ENCODE results near the gene FBXO4. TPM values are rescaled to one million over a fixed set of nuclear protein-coding genes. Genes with fewer than 3 reads are reported as not detected.
"Not testable (repeated sequence)": the region's sequence is repeated elsewhere in the genome, so short reads cannot be mapped to it uniquely, and the experiment has no call there.

Gene FBXO4
- total and polyA plus RNA-seq, 2 experiments from 2014 or later = 10.3 to 15.3 TPM

DNA sequence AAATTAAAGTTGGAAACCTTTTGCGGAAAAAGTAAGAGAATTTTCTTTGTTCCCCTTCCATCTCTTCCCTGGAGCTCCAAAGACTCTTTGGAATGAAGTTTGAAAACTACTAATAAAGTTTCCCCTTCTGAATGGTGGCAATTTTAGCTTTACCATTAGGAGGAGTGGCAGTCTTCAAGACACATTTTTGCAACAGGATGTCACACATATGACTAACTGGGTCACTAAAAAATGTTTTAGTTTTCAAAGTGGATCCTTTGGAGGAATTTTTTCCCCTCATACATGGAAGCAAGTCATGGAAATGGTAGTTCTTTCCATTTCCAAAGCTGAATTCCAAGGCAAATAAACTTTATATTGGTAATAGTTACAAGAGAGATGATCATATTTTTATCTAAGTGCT lies 15.6 kb downstream of the FBXO4 start:
- H3K4me3 ChIP-seq = no peak overlapping the region
- H3K4me2 ChIP-seq = no peak overlapping the region
- H4K20me1 ChIP-seq (ENCODE audit: insufficient read depth, poor library complexity, severe bottlenecking) = no peaks in the 10 kb centered on the region
- no peaks in the 10 kb centered on the region for H3K79me2 ChIP-seq
- no peak overlapping the region for H3K27ac ChIP-seq
- WGBS (ENCODE audit: low lambda C conversion rate, missing lambda C conversion rate) = 95% methylated on average over 1 of the region's 1 CpG
- no peaks in the 10 kb centered on the region for H3K27me3 ChIP-seq
- DNase-seq (ENCODE audit: low spot score) = no peak
- H2AFZ ChIP-seq = no peak overlapping the region
- H3K36me3 ChIP-seq (replicated peaks; ENCODE audit: insufficient read depth, low read depth) = no peaks in the 10 kb centered on the region
- H3K4me1 ChIP-seq (ENCODE audit: insufficient read depth) = no peaks in the 10 kb centered on the region
- no peaks in the 10 kb centered on the region for H3K9me2 ChIP-seq (replicated peaks; ENCODE audit: insufficient read depth)
- TF ChIP-seq EZH2phosphoT487 (IDR thresholded peaks at IDR 0.05; ENCODE audit: low read depth, severe bottlenecking, unreplicated experiment) = no peak
- TF ChIP-seq, protein P1, sequence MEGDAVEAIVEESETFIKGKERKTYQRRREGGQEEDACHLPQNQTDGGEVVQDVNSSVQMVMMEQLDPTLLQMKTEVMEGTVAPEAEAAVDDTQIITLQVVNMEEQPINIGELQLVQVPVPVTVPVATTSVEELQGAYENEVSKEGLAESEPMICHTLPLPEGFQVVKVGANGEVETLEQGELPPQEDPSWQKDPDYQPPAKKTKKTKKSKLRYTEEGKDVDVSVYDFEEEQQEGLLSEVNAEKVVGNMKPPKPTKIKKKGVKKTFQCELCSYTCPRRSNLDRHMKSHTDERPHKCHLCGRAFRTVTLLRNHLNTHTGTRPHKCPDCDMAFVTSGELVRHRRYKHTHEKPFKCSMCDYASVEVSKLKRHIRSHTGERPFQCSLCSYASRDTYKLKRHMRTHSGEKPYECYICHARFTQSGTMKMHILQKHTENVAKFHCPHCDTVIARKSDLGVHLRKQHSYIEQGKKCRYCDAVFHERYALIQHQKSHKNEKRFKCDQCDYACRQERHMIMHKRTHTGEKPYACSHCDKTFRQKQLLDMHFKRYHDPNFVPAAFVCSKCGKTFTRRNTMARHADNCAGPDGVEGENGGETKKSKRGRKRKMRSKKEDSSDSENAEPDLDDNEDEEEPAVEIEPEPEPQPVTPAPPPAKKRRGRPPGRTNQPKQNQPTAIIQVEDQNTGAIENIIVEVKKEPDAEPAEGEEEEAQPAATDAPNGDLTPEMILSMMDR (IDR thresholded peaks at IDR 0.05; ENCODE audit: poor library complexity) = no peak
- no peaks in the 10 kb centered on the region for H3K9me3 ChIP-seq (ENCODE audit: low read depth)

DNA sequence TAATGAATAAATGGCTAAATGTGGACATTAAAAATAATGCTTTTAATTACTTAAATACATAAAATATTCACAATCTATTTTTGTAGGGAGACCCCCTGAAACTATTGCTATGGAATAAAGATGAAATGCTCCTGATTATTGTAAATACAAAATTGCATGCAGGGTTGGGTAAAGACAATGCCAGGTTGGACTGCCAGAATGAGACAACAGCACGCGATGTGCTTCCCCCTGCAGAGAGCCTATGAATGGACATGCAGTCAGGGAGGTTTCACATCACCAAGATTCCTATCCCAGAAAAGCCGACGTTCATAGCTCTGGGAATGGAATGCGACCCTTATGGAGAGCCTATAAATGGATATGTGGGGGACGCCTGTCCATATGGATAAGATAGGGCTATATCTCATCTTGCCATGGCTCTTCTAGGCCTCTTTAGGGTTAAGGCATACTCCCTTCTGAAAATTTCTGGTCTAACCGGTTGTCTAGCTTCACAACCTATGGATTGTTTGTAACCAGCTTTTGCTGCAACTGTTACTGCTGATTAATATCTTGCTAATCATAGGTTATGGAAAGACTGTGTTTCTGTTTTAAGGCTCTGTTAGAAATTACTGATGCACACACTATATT lies 20.4 kb downstream of the FBXO4 start:
- H3K4me1 ChIP-seq (ENCODE audit: insufficient read depth); H3K79me2 ChIP-seq; H3K4me2 ChIP-seq; H3K36me3 ChIP-seq (replicated peaks; ENCODE audit: insufficient read depth, low read depth); H4K20me1 ChIP-seq (ENCODE audit: insufficient read depth, poor library complexity, severe bottlenecking); H3K27ac ChIP-seq; H3K9me2 ChIP-seq (replicated peaks; ENCODE audit: insufficient read depth); H2AFZ ChIP-seq; H3K4me3 ChIP-seq; DNase-seq (ENCODE audit: low spot score); H3K27me3 ChIP-seq; H3K9me3 ChIP-seq (ENCODE audit: low read depth): not testable (repeated sequence)
- WGBS (ENCODE audit: low lambda C conversion rate, missing lambda C conversion rate) = 76% methylated on average over 7 of the region's 7 CpGs

DNA sequence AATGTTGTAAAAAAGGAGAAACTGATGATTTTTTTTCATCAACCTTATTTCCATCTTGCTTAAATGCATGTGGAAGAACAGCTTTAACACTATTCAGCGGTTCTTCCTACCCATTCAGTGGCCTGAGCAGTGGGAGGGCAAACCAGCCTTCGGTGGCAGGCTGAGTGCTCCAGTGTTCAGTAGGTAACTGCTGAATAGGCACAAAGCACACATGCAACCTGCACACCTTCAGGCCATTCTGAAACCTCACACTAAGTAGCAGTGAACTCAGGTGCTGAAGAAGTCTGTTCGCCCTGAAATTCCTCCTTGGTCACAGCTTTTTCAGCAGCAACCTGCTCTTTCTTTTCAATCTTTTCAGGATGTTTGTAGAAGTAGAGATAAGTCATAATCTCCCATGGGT lies 26.1 kb downstream of the FBXO4 start:
- TF ChIP-seq EZH2 (IDR thresholded peaks at IDR 0.05; ENCODE audit: borderline replicate concordance) (no peak), EZH2phosphoT487 (IDR thresholded peaks at IDR 0.05; ENCODE audit: low read depth, severe bottlenecking, unreplicated experiment) (no peak)
- TF ChIP-seq, protein P1 (IDR thresholded peaks at IDR 0.05; ENCODE audit: poor library complexity) = no peak
- DNase-seq (ENCODE audit: low spot score) = no peak
- H3K79me2 ChIP-seq = no peaks in the 10 kb centered on the region
- no peaks in the 10 kb centered on the region for H4K20me1 ChIP-seq (ENCODE audit: insufficient read depth, poor library complexity, severe bottlenecking)
- no peaks in the 10 kb centered on the region for H3K36me3 ChIP-seq (replicated peaks; ENCODE audit: insufficient read depth, low read depth)
- H3K9me2 ChIP-seq (replicated peaks; ENCODE audit: insufficient read depth) = no peaks in the 10 kb centered on the region
- no peaks in the 10 kb centered on the region for H3K27me3 ChIP-seq
- no peak overlapping the region for H3K27ac ChIP-seq
- no peak overlapping the region for H3K4me3 ChIP-seq
- no peak overlapping the region for H2AFZ ChIP-seq
- no peak overlapping the region for H3K4me2 ChIP-seq
- WGBS (ENCODE audit: low lambda C conversion rate, missing lambda C conversion rate) = 80% methylated on average over 3 of the region's 3 CpGs
- no peaks in the 10 kb centered on the region for H3K9me3 ChIP-seq (ENCODE audit: low read depth)
- H3K4me1 ChIP-seq (ENCODE audit: insufficient read depth) = no peaks in the 10 kb centered on the region

GRCh38 chr5:41954286-41954685 lies 29.2 kb downstream of the FBXO4 start:
- Histone ChIP-seq H3K4me3 (no peak overlapping the region), H3K36me3 (replicated peaks; ENCODE audit: insufficient read depth, low read depth) (no peaks in the 10 kb centered on the region), H3K4me1 (ENCODE audit: insufficient read depth) (no peaks in the 10 kb centered on the region), H3K27ac (no peak overlapping the region), H3K9me3 (ENCODE audit: low read depth) (no peaks in the 10 kb centered on the region), H3K27me3 (no peaks in the 10 kb centered on the region), H4K20me1 (ENCODE audit: insufficient read depth, poor library complexity, severe bottlenecking) (no peaks in the 10 kb centered on the region), H3K79me2 (no peaks in the 10 kb centered on the region), H3K4me2 (no peak overlapping the region), H3K9me2 (replicated peaks; ENCODE audit: insufficient read depth) (no peaks in the 10 kb centered on the region), H2AFZ (no peak overlapping the region)
- TF ChIP-seq EZH2phosphoT487 (IDR thresholded peaks at IDR 0.05; ENCODE audit: low read depth, severe bottlenecking, unreplicated experiment) (no peak), EZH2 (IDR thresholded peaks at IDR 0.05; ENCODE audit: borderline replicate concordance) (no peak)
- TF ChIP-seq, protein P1 (IDR thresholded peaks at IDR 0.05; ENCODE audit: poor library complexity) = no peak
- no peak for DNase-seq (ENCODE audit: low spot score)
- WGBS (ENCODE audit: low lambda C conversion rate, missing lambda C conversion rate) = 91% methylated on average over 1 of the region's 1 CpG
